OCI-LY3 (cell line): ENCODE measurements around the gene SMURF1.

Experiments
- EZH2phosphoT487 ChIP-seq: fragments of 200-600 bp; shearing (Covaris generic); IDR thresholded peaks from 2 replicates; pipeline ENCODE4 v1.6.1; 2018; ENCODE audit warnings: antibody characterized with exemption, mixed run types, low read depth
- TF ChIP-seq, protein P1 (sequence below): fragments of 200-600, 300-600 bp; sonication (generic); IDR thresholded peaks from 2 replicates; pipeline ENCODE4 v1.5.1; 2014; ENCODE audit warnings: antibody characterized with exemption, low read length, low read depth

DNA sequence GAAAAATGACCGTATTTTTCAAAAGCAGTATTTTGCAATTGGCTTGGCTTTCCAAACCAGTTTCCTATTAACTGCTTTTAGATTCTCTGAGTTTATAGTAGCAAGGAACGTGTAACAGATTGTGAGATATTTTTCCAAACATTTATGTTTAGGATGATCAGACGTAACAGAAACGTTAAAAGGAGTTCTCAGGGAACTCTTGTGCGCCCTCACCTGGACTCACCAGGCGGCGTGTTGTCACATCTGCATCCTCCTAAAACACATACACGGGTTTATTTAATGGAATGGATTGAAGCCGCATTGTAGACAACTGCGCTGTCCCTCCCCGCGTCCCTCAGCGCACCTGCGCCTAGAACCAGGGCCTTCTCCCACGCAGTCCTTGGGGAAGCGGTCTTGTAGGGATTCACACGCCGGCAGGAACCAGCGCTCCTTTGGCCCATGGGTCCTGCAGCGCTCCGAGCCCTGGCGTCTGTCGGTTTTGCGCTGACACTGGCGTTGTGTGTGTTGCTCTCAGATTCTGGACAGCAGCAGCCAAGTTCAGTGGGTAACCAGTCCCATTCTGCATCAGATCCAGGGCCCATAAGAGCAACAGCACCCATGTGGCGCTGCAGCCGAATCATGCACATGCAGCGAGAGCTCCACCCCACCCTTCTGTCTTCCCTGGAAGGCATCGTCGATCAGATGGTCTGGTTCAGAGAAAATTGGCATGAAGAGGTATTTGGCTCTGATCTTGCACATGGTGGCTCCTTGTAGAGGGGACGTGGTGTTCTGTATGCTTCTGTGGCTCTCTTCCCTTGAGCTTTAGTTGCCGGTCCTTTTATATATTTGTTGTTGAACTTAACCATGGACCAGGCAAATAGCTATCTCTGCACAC, 150.6 kb downstream of the SMURF1 start:
- TF ChIP-seq, protein P1, sequence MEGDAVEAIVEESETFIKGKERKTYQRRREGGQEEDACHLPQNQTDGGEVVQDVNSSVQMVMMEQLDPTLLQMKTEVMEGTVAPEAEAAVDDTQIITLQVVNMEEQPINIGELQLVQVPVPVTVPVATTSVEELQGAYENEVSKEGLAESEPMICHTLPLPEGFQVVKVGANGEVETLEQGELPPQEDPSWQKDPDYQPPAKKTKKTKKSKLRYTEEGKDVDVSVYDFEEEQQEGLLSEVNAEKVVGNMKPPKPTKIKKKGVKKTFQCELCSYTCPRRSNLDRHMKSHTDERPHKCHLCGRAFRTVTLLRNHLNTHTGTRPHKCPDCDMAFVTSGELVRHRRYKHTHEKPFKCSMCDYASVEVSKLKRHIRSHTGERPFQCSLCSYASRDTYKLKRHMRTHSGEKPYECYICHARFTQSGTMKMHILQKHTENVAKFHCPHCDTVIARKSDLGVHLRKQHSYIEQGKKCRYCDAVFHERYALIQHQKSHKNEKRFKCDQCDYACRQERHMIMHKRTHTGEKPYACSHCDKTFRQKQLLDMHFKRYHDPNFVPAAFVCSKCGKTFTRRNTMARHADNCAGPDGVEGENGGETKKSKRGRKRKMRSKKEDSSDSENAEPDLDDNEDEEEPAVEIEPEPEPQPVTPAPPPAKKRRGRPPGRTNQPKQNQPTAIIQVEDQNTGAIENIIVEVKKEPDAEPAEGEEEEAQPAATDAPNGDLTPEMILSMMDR, result peak; percentile 2; the same call in 1 of the 2 replicates
- TF ChIP-seq EZH2phosphoT487, result no peak
